ENCODE results near the gene NOP56.

The NOP56 gene, protein sequence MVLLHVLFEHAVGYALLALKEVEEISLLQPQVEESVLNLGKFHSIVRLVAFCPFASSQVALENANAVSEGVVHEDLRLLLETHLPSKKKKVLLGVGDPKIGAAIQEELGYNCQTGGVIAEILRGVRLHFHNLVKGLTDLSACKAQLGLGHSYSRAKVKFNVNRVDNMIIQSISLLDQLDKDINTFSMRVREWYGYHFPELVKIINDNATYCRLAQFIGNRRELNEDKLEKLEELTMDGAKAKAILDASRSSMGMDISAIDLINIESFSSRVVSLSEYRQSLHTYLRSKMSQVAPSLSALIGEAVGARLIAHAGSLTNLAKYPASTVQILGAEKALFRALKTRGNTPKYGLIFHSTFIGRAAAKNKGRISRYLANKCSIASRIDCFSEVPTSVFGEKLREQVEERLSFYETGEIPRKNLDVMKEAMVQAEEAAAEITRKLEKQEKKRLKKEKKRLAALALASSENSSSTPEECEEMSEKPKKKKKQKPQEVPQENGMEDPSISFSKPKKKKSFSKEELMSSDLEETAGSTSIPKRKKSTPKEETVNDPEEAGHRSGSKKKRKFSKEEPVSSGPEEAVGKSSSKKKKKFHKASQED

DNA sequence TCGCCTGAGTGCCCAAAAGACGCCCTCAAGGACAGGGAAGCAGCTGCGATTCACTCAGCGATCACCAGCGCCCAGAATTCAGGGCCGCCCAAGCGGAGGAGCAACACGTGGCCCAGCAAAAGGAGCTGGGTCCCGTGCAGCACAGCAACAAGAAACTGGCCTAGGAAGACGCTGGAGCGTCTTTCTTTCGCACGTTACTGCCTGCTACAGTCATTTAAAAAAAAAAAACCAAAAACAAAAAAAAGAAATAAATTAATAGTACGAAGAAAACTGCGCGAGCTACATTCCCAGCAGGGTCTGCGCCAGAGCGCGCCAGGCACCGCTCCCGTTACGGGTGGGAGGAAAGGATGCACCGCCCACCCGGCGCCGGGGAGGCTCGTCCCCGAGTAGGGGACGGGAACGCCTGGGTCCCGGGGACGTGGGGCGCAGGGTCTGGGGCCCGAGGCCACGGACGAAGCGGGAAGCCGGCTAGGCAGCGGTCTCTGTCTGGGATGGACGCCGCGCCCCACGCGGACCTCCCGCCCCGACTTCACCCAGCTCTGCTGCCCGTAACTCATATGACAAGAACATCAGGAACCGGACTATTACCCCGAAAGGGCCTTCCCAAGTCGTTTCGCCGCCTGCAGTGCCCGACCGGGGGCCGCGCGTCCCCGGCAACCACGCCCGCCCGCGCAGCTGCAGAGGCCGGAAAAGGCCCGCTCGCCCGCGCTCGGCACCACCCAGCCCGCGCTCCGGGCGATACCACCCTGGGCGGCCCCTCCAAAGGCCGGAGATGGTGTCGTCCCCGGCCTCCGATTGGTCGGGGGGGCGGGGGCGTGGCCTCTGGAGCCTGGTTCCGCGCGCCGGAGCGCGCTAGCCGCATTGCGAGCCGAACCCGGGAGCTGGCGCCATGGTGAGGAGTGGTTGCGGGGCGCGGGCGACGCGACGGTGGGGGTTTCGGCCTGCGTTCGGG is at the start of gene NOP56:
Gene NOP56, plus strand, starts transcription at position 861 of the 952 bp plus-strand sequence. Its CDS starts 29 bp downstream, at position 890.
- peak; percentile 79 for DNase-seq

DNA sequence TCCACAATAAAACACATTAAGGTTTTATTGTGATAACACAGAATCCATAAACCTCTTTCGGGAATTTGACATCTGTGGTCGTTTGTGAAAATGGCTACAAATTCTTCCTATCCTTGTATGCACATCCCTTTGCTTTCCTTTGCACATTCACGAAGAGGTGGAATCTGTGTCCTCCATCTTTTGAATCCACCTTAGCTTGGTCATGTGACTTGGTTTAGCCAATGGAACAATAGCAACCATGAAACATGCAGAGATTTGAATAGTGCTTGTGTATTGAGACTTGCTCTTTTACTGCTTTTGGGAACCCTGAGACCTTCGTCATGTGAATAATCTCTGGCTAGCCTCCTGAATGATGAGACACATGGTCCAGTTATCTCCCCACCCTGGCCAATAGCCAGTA is 49.7 kb upstream of the NOP56 start:
- DNase-seq: no peak

DNA sequence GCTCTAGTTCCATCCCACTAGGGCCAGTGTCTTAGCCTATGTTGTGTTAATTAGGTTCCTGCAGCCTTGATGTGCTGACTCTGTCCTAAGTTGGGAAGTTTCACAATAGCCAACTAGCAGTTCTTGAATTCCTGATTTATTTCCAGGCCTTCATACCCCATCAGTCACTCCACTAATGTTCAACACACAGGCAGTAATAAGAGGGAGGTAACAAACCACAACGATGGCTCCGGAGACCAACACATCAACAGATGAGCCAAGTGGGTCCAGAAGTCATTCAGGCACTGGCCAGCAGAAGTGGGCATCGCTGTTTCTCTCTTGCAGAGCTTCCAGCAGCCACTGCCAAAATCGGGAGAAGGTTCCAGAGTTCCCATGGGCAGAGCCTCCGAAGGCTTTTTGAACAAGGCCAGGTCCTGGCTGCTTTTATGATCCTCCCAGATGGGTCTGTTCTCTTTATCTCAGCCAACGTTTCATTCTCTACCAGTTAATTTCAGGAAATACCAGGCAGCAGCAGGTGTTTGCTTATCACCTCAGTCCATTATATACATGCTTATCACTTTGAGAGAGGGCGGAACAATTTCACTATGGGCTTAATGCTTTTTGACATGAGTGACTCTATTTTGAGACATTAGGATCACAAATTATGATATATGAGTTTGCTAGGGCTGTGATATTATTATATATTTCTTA is 48.5 kb upstream of the NOP56 start:
- DNase-seq: no peak

DNA sequence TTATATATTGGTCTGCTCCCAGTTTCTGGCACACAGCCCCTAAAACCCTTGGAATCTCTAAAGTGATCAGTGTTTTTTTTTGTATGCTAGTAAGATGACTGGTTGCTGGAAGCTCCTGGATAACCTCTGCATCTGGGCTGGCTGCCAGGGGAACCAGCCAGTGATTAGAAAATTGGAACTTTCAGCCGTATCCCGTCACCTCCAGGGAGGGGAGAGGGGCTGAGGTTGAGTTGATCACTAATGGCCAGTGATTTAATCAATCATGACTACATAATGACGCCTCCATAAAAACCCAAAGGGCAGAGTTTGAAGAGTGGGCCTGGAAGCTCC is 48.0 kb upstream of the NOP56 start:
- DNase-seq: no peak

DNA sequence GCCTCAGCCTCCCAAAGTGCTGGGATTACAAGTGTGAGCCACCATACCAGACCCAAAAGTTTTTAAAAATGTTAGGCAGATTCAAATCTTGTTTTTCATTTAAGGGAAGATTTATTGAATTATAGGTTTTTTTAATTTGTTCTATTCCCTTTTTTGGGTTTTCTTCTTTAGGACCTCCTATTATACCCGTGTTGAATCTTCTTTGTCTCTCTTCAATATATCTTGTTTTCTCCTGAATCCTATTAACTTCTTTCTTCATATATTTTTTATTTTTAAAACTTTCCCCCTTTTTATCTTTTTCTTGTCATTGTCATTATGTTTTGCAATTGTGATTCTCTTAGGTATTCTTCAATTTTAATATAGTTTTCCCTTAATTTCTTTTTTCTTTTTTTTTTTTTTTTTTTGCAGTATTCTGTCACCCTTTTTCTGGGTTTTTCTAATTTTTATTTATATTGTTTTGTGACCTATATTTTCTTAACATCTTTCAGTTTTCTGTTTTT is 45.9 kb upstream of the NOP56 start:
- DNase-seq: no peak

DNA sequence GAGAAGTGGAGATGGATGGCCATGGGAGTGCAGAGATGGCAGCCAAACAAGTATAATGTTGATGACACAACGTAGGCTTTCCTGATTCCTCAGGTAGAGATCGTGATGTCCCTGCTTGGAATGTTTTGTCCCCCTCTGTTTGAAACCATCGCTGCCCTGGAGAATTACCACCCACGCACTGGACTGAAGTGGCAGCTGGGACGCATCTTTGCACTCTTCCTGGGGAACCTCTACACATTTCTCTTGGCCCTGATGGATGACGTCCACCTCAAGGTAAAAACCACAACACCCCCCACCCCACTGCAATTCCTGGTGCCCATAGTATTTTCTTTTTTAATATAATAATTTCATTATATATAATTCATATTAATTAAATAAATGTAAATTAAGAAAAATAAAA is 42.1 kb upstream of the NOP56 start:
- no peak for DNase-seq

DNA sequence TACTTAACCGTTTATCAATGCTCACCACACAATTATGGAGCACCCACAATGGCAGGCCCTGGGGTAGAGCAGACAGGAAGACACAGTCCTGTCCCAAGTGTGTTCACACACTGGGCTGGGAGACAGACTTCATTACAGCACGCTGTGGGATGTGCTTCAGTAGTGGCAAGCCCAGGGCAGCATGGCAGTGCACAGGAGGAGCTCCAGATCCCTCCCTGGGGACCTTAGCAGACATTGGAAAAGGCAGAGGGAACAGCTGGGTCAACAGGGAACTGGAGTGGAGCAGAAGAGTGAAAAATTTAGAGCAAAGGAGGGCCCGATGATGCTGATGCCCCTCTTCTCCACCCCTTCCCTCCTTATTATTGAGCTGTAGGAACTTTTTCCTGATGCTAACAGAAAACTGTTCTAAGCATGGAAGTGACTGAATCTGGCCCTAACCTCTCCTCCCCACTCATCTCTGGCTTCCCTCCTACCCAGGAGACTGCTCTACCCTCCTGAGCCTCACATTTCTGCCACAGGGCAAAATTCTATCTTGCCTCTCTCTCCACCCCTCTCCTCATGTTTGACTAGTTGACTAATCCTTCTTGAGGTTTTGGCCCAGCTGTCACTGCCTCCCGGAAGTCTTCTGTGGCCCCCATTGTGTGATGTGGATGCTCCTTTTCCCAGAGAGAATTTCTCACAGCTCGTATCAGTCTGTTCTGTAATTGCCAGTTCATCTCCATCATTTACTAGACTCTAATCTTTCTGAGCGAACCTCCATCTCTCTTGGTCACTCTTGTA is 41.3 kb upstream of the NOP56 start:
- no peak for DNase-seq

DNA sequence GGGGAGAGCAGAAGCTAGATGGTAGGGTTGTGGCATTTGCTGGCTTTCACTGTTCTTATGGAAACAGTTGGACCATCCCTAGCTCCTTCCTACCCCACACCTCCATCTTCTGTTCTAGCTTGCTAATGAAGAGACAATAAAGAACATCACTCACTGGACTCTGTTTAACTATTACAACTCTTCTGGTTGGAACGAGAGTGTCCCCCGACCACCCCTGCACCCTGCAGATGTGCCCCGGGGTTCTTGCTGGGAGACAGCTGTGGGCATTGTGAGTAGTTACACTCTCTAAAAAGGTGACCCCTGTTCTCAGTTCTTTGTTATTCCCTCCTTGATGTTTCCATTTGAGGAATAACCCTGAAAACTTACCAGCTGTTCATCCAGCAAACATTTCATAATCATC is 40.4 kb upstream of the NOP56 start:
- no peak for DNase-seq

DNA sequence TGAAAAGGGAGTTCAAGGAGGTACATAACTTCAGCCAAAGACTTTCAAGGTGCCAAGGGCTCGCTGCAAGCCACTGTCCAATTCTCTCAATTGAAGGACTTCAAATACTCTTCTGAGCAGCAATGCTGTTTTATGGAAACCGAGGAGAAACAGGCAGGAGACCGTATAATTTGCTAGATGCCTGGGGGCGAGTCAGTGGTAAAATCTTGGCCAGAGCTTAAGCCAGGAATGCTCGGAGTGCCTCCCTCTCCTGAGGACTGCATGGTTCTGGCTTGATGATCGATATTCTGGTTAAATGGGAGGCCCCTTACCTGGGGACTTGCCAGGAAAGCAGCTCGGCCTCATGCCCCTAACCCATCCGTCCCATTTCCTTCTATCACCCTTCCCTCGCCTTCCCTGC is 35.8 kb upstream of the NOP56 start:
- DNase-seq: no peak

DNA sequence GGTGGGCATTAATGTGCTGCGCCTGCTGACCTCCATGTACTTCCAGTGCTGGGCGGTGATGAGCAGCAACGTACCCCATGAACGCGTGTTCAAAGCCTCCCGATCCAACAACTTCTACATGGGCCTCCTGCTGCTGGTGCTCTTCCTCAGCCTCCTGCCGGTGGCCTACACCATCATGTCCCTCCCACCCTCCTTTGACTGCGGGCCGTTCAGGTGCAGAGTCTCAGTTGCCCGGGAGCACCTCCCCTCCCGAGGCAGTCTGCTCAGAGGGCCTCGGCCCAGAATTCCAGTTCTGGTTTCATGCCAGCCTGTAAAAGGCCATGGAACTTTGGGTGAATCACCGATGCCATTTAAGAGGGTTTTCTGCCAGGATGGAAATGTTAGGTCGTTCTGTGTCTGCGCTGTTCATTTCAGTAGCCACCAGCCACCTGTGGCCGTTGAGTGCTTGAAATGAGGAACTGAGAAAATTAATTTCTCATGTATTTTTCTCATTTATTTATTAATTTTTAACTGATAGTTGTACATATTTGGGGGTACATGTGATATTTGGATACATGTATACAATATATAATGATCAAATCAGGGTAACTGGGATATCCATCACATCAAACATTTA is 35.2 kb upstream of the NOP56 start:
- no peak for DNase-seq

DNA sequence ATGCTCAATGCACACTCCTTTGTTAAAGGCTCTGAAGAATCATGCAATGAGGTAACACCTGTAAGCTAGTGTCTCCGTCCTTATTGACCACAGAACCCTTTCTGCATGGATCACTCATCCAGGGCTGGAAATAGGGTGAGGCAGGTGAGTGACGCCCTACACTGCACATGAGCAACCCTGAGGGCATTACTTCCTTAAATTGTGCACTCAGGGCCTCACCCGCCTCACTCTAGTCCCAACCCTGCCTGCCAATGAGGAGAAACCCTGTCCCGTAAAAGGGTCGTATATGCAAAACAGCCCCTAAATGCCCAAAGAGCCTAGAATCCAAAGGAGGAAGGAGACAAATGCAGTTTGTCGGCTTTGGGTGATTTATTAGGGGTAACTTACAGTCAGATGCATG is 33.6 kb upstream of the NOP56 start:
- DNase-seq: no peak

DNA sequence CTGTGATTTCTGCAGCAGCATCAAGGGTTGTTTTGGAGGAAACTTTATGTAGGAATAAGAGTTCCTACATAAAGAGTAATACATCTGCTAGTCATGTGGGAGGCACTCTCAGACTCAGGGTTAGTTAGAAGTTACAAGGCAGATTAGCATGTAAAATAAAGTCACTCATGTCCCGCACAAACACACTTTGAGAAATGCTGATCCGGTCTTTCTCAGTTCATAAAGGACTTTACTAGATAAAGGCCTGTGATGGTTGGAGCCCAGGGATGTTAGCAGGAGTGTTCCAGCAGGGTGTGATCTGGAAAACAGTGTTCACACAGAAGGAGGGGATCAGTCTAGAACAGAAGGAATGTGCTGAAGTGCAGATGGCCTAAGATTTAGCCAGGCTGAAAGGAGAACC is 33.1 kb upstream of the NOP56 start:
- DNase-seq: no peak

DNA sequence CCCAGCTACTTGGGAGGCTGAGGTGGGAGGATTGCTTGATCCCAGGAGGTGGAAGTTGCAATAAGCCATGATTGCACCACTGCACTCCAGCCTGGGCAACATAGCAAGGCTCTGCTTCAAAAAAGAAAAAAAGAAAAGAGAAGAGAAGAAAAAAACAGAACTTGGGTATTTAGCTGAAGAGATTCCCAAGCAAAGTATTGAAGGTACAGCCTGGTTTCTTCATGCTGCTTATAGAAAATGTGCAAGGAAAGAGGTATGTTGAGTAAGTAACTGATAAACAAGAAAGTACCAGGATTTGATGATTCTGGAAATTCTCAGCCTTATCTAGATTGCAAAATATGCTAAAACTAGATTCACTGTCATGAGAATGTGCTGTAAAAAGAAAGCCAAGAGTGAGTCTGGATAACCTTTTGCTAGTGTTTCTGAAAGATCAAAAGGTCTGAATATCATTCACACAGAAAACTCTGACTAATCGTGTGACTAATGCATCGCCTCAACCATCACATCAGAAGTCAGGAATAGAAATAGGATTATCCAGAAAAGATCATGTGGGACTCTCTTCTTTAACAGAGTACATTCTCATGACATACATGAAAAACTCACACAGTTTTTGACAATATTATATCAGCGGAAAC is 32.4 kb upstream of the NOP56 start:
- DNase-seq: no peak

DNA sequence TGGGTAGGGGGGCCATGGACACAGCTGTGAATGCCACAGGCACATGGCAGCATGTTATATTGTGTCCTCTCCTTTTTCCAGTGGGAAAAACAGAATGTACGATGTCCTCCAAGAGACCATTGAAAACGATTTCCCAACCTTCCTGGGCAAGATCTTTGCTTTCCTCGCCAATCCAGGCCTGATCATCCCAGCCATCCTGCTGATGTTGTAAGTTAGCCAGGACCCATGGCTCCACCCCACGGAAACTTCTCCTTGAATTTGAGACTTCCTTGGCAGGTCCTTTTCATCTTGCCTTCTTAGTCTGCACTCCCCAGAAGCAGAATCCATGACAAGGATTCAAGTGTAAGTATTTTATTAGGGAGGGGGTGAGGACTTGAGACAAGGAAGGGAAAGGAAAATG is 28.2 kb upstream of the NOP56 start:
- DNase-seq: no peak

DNA sequence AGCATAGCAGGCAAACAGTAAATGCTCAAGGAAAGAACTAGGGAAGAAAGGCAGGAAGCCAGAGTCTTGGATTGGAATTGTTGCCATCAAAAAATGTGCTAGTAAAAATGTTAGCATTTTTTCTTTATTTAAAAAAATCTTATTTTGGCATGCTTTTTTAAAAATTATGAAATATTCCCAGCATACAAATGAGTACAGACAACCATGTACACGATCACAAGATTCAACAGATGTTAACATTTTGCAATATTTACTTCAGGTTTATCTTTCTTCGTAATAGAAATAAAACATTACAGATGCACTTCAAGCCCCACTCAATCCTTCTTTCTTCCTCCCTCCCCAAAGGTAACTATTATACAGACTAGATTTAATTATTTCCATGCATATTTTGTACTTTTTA is 27.4 kb upstream of the NOP56 start:
- no peak for DNase-seq

DNA sequence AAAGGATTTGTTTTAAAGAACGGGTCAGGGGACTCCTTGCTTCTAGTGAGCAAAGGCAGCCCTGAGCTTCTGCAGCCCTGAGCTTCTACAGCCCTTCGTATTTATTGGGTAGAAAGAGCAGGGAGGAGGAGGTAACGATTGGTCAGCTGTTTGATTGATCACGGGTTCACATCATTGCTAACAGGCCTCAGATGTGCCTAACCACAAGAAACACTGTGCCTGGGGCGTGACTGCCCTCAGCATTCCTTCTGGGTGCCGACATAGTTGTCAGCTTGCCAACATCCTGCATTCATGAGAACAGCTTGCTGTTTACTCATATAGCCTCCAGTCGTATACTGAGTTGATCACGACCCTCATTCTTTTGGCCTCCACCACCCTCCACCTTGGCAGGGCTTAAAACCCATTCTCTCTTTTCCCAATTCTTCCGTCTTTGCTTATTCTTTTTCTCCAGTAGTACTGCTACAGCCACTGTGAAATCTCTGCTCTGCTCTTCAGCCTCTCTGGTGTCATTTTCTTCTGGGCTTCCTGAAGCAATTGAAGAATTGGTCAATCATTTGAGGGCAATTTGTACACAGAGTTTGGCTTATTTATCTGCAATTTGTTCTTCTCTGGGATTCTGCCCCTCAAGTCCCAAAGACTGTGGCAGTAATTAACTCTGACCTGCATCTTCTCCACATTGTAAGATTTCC is 25.4 kb upstream of the NOP56 start:
- peak; percentile 26 for DNase-seq

DNA sequence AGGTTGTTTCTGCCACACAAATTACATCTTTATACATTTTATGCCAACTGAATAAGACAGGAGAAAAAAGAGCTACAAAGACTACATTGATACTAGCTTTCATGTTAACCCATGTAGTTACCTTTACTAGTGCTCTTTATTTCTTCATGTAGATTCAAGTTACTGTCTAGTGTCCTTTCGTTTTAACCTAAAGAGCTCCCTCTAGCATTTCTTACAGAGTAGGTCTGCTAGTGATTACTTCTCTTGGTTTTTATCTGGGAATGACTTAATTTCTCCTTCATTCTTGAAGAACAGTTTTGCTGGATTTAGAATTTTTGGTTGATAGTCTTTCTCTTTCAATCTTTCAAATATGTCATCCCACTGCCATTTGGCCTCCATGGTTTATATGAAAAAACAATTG is 21.2 kb upstream of the NOP56 start:
- DNase-seq: no peak

DNA sequence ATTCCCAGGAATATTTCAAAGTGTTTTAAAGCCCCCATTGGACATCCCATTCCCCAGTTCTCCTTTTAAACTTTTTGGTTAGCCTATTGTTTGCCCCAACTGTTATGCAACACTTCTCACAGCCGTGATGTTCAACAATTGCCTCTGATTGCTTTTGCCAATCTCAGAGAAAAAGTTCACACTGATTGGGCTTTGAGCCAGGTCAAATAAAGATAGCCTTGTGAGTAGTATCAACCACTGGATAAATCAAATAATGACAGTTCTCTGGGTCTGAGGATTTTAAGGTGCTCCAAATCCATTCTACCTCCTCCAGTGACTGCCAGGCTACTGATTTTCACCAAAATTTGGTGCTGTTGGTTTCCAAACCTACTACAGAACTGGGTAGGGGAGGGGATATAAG is 19.1 kb upstream of the NOP56 start:
- no peak for DNase-seq

DNA sequence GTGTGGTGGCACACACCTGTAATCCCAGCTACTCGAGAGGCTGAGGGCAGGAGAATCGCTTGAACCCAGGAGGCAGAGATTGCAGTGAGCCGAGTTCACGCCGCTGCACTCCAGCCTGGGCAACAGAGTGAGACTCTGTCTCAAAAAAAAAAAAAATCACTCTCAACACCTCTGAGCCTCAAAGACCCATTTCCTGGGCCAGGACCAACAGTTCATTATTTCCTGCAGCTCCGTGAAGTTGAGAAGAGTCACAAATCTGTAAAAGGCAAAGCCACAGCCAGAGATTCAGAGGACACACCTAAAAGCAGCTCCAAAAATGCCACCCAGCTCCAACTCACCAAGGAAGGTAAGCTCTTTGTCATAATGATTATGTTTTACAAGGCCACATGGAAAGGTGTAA is 15.2 kb upstream of the NOP56 start:
- no peak for DNase-seq

DNA sequence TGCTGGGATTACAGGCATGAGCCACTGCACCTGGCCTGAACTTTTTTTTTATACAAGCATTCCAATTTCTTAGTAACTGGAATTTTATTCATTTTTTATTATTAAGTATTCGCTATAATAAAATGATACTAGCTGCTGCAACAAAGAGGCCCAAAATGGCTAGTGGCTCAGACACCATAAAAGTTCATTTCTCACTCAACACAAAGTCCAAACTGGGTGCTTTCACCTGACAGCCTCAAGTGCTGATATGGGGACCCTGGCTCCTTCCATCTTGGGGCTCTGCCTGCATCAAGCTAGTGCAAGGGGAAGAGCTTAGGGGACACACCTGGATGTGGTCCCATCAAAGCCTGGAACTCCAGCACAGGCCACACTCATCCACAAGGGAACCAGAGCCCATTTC is 12.2 kb upstream of the NOP56 start:
- no peak for DNase-seq

DNA sequence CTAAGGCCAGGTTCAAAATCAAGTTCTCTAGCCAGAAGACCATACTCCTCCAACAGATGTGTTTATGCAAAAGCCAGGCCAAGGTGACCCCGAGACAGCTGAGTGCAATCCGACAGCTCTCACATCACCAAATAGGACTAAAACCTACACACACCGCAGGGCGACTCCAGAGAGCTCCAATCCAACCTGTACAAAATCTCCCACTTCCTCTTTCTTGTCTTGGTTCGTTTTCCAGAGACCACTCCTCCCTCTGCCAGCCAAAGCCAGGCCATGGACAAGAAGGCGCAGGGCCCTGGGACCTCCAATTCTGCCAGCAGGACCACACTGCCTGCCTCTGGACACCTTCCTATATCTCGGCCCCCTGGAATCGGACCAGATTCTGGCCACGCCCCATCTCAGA is 11.5 kb upstream of the NOP56 start:
- no peak for DNase-seq

Measured in SHP77 treated with DMSO at 0.1 percent for 48 hours (cell line).